MCF 10A (cell line): Measurements from ENCODE around the gene AGO1. TPM values are rescaled to one million over a fixed set of nuclear protein-coding genes. Genes with fewer than 3 reads are reported as not detected.

ENCODE experiments used
- BruUV-seq: library from RNA; stranded (reverse); fragments of 400-500 nt; replicated peaks from 2 replicates; lab custom pipeline; 2021; lab: Mats Ljungman, UMichigan
- CTCF ChIA-PET: fragments of 300-600 bp; sonication (Branson Sonifier 250); formaldehyde crosslinking; extraction: SDS; loops from one replicate; lab custom pipeline; 2021; ENCODE audit warnings: antibody characterized with exemption, inconsistent platforms; lab: Yijun Ruan, JAX
- POLR2A ChIA-PET: fragments of 300-600, 350-650 bp; sonication (Branson Sonifier 250); formaldehyde crosslinking; extraction: SDS; loops from one replicate; lab custom pipeline; 2020; ENCODE audit warnings: antibody characterized with exemption, inconsistent platforms; lab: Yijun Ruan, JAX
- DNase-seq: peaks from one replicate; pipeline ENCODE4 v3.0.0-alpha.2; 2018; ENCODE audit not compliant: unreplicated experiment
- H3K27ac Mint-ChIP-seq: one replicate; pipeline ENCODE4 v1.8.0; 2022; ENCODE audit warnings: mild to moderate bottlenecking, low read depth, mixed read lengths; ENCODE audit not compliant: unreplicated experiment
- H3K27me3 Mint-ChIP-seq: one replicate; pipeline ENCODE4 v1.8.0; 2022; ENCODE audit warnings: mixed read lengths; ENCODE audit not compliant: insufficient read depth, unreplicated experiment
- H3K36me3 Mint-ChIP-seq: one replicate; pipeline ENCODE4 v1.8.0; 2022; ENCODE audit warnings: mild to moderate bottlenecking, moderate library complexity, mixed read lengths; ENCODE audit not compliant: insufficient read depth, unreplicated experiment
- H3K4me1 Mint-ChIP-seq: one replicate; pipeline ENCODE4 v1.8.0; 2022; ENCODE audit warnings: mixed read lengths; ENCODE audit not compliant: insufficient read depth, unreplicated experiment
- H3K4me3 Mint-ChIP-seq: one replicate; pipeline ENCODE4 v1.8.0; 2022; ENCODE audit warnings: mild to moderate bottlenecking, moderate library complexity, mixed read lengths; ENCODE audit not compliant: unreplicated experiment
- H3K9me3 Mint-ChIP-seq: one replicate; pipeline ENCODE4 v1.8.0; 2022; ENCODE audit warnings: mixed read lengths; ENCODE audit not compliant: unreplicated experiment
- intact Hi-C: fragments of 100-400 bp; cut with micrococcal nuclease; formaldehyde crosslinking; loops from 2 replicates; pipeline ENCODE4 v1.14.1; 2022
- total RNA-seq: library from RNA; stranded (reverse); gene quantifications from 2 replicates; pipeline ENCODE4 v1.2.3, GENCODE V29; 2022
- TF ChIP-seq, protein P1 (sequence below): fragments of 200-600 bp; IDR thresholded peaks from one replicate; pipeline ENCODE4 v1.8.0; 2022; ENCODE audit warnings: antibody characterized with exemption, mild to moderate bottlenecking; ENCODE audit not compliant: unreplicated experiment

The AGO1 gene
- total RNA-seq, 1 experiment from 2014 or later: 13.5 TPM

GRCh38 chr1:35914717-35915116 is 31.7 kb downstream of the AGO1 start:
- Mint-ChIP-seq H3K27ac (no peak overlapping the region), H3K9me3 (no peaks in the 10 kb centered on the region), H3K4me1 (no peaks in the 10 kb centered on the region), H3K27me3 (no peaks in the 10 kb centered on the region), H3K4me3 (no peak overlapping the region), H3K36me3 (peaks cover 61% of the 10 kb centered on the region)
- ChIA-PET CTCF (no interaction called here), POLR2A (no interaction called here)
- intact Hi-C loops: no loop called here
- DNase-seq: no peak
- BruUV-seq: no TSS peak
- TF ChIP-seq, protein P1, sequence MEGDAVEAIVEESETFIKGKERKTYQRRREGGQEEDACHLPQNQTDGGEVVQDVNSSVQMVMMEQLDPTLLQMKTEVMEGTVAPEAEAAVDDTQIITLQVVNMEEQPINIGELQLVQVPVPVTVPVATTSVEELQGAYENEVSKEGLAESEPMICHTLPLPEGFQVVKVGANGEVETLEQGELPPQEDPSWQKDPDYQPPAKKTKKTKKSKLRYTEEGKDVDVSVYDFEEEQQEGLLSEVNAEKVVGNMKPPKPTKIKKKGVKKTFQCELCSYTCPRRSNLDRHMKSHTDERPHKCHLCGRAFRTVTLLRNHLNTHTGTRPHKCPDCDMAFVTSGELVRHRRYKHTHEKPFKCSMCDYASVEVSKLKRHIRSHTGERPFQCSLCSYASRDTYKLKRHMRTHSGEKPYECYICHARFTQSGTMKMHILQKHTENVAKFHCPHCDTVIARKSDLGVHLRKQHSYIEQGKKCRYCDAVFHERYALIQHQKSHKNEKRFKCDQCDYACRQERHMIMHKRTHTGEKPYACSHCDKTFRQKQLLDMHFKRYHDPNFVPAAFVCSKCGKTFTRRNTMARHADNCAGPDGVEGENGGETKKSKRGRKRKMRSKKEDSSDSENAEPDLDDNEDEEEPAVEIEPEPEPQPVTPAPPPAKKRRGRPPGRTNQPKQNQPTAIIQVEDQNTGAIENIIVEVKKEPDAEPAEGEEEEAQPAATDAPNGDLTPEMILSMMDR: no peak

- H3K27ac Mint-ChIP-seq: no peak overlapping the region
- H3K4me3 Mint-ChIP-seq: no peak overlapping the region
- H3K9me3 Mint-ChIP-seq: no peaks in the 10 kb centered on the region
- peaks cover 64% of the 10 kb centered on the region for H3K36me3 Mint-ChIP-seq
- TF ChIP-seq, protein P1: no peak
- H3K27me3 Mint-ChIP-seq: no peaks in the 10 kb centered on the region
- H3K4me1 Mint-ChIP-seq: no peaks in the 10 kb centered on the region
- DNase-seq: no peak
- no TSS peak for BruUV-seq
- POLR2A ChIA-PET: interaction anchor here (0.9 kb wide), 1 partner anchor 15 kb away, joined by 3 read pairs; no protein-coding TSS in a partner anchor
- CTCF ChIA-PET: interaction anchor here (1.2 kb wide), 1 partner anchor 9 kb away, joined by 3 read pairs; no protein-coding TSS in a partner anchor
- intact Hi-C loops: no loop called here
Observed at GRCh38 chr1:35915693-35916092, 32.7 kb downstream of the AGO1 start.

GRCh38 chr1:35923791-35924221 is 40.8 kb downstream of the AGO1 start:
- BruUV-seq: no TSS peak
- H3K27me3 Mint-ChIP-seq: no peaks in the 10 kb centered on the region
- CTCF ChIA-PET: interaction anchor here (0.6 kb wide), 1 partner anchor 48 kb away, joined by 4 read pairs; no protein-coding TSS in a partner anchor

DNA sequence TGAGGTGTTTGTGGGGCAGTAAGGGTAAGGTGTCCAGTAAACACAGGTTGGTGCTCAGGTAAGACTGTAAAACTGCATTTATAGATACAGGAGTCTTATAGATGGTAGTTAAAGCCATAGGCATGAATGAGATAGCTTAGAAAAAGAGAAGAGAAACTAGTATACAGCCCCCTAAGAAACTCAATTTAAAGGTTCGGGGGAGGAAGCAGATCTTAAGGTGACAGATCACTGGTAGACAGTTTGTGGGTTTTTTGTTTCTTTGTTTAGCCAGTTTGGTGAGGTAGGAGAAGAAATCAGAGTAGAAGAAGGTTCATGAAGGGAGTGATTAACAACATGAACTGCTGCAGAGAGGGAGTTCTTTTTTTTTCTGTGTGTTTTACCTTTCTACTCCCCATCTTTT is 41.8 kb downstream of the AGO1 start:
- POLR2A ChIA-PET: no interaction called here
- TF ChIP-seq, protein P1: no peak
- H3K36me3 Mint-ChIP-seq: peaks cover 10% of the 10 kb centered on the region
- intact Hi-C loops: no loop called here
- no peak overlapping the region for H3K27ac Mint-ChIP-seq
- CTCF ChIA-PET: no interaction called here
- H3K4me3 Mint-ChIP-seq: no peak overlapping the region
- H3K9me3 Mint-ChIP-seq: no peaks in the 10 kb centered on the region
- no TSS peak for BruUV-seq
- peaks cover 6% of the 10 kb centered on the region for H3K4me1 Mint-ChIP-seq
- H3K27me3 Mint-ChIP-seq: no peaks in the 10 kb centered on the region
- no peak for DNase-seq

More at GRCh38 chr1:35923791-35924221, 40.8 kb downstream of the AGO1 start:
- POLR2A ChIA-PET: no interaction called here
- H3K9me3 Mint-ChIP-seq: no peaks in the 10 kb centered on the region
- H3K4me3 Mint-ChIP-seq: no peak overlapping the region
- H3K4me1 Mint-ChIP-seq: no peaks in the 10 kb centered on the region
- TF ChIP-seq, protein P1: no peak
- no peak for DNase-seq
- H3K27ac Mint-ChIP-seq: no peak overlapping the region
- H3K36me3 Mint-ChIP-seq: peaks cover 15% of the 10 kb centered on the region
- intact Hi-C loops: no loop called here
